Measurements from ENCODE around the gene MBOAT1. TPM values are rescaled to one million over a fixed set of nuclear protein-coding genes. Genes with fewer than 3 reads are reported as not detected.
A peak's percentile ranks its signal among the peaks of the same experiment; 100 is the strongest.

Gene MBOAT1
- total RNA-seq, 4 donors from 2014 or later = 5.3 to 18.8 (median 8.2) TPM

DNA sequence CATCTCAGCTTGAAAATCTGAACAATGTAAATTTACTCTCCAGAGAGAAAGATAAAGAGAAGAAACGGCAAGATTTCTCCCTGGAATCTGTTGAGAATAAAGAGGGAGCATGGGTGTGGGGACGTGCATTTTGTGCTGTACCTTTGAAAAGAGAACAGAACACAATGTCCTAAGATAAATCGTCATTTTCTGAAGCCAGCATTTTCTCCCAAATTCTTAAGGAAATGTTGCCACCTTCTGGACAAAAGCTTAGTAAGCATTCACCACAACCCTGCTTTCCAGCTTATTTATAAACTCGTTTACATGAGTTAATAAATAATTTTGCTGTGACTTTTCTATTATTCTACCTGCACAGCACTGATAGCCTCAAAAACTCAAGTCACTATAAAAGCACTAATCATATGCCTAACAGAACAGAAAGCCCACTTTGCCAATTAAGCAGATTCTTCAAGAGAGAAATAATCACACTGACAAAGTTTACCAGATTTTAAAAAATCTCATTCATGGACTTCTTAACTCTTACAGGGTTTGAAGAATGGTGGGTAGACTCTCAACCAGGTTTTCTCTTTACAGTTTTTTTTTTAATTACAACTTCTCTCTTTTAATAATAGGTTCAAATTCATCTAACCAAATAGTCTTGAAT, 155.8 kb downstream of the MBOAT1 start:
- DNase-seq (ENCODE audit: low spot score in 2 of 2) = no peak
- 9% methylated on average over 4 of the region's 4 CpGs for WGBS
- Histone ChIP-seq H3K9me3 (no peaks in the 10 kb centered on the region), H3K36me3 (no peaks in the 10 kb centered on the region), H3K4me3 (no peak overlapping the region), H3K4me1 (no peaks in the 10 kb centered on the region), H3K27ac (no peak overlapping the region), H3K27me3 (no peaks in the 10 kb centered on the region)
- no peak for TF ChIP-seq POLR2A (IDR thresholded peaks at IDR 0.05)
- TF ChIP-seq, protein P1, sequence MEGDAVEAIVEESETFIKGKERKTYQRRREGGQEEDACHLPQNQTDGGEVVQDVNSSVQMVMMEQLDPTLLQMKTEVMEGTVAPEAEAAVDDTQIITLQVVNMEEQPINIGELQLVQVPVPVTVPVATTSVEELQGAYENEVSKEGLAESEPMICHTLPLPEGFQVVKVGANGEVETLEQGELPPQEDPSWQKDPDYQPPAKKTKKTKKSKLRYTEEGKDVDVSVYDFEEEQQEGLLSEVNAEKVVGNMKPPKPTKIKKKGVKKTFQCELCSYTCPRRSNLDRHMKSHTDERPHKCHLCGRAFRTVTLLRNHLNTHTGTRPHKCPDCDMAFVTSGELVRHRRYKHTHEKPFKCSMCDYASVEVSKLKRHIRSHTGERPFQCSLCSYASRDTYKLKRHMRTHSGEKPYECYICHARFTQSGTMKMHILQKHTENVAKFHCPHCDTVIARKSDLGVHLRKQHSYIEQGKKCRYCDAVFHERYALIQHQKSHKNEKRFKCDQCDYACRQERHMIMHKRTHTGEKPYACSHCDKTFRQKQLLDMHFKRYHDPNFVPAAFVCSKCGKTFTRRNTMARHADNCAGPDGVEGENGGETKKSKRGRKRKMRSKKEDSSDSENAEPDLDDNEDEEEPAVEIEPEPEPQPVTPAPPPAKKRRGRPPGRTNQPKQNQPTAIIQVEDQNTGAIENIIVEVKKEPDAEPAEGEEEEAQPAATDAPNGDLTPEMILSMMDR (IDR thresholded peaks at IDR 0.05) = peak; percentile 46 to 50

DNA sequence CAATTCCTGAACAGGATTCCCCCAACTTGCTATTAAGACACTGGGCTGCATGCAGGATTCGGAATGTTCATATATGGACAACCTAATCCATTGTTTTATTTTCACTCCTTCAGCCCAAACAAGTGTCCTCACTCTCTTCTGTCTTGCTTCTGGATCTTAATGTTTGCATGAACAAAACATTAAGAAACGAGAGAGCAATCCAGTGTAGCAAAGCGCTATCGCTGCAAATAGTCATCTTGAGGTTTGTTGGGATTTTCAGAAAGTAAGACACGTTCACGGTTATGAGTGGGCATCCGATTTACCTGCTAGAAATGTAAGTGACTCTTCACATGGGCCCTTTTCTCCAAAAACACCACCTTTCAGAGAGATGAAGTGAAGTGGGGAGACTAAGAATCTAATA, 156.4 kb downstream of the MBOAT1 start:
- Histone ChIP-seq H3K4me3 (no peak overlapping the region), H3K36me3 (no peaks in the 10 kb centered on the region), H3K27ac (no peak overlapping the region), H3K27me3 (no peaks in the 10 kb centered on the region), H3K4me1 (no peaks in the 10 kb centered on the region), H3K9me3 (no peaks in the 10 kb centered on the region)
- TF ChIP-seq, protein P1 (IDR thresholded peaks at IDR 0.05) = no peak
- TF ChIP-seq POLR2A (IDR thresholded peaks at IDR 0.05) (no peak), EP300 (IDR thresholded peaks at IDR 0.05) (no peak), POLR2AphosphoS5 (IDR thresholded peaks at IDR 0.05) (no peak)
- WGBS = 90% methylated on average over 7 of the region's 7 CpGs
- DNase-seq (ENCODE audit: low spot score in 2 of 2) = no peak

Other genes starting within 250 kb of the MBOAT1 start
- gene E2F3, start 189.4 kb upstream of the MBOAT1 start, total RNA-seq = 1 to 10 TPM; 1.9 to 3.6 (median 2.9) TPM

Data from suprapubic skin (tissue), 4 donors.